Measurements from ENCODE around the gene RIPK1.

The RIPK1 gene

GRCh38 chr6:3085074-3085473 lies 16.8 kb downstream of the RIPK1 start:
- peak; percentile 19 for DNase-seq (ENCODE audit: low spot score)

- no peak for DNase-seq (ENCODE audit: low spot score)
These were observed 18.1 kb downstream of the RIPK1 start for GRCh38 chr6:3086282-3086946.

GRCh38 chr6:3088446-3088845 lies 20.2 kb downstream of the RIPK1 start:
- DNase-seq (ENCODE audit: low spot score) = no peak

- DNase-seq (ENCODE audit: low spot score) = no peak
These were observed 20.7 kb downstream of the RIPK1 start for GRCh38 chr6:3088968-3089367.

GRCh38 chr6:3090013-3090412 lies 21.7 kb downstream of the RIPK1 start:
- DNase-seq (ENCODE audit: low spot score) = no peak

- DNase-seq (ENCODE audit: low spot score) = no peak
These were observed 26.5 kb downstream of the RIPK1 start for GRCh38 chr6:3094815-3095214.

GRCh38 chr6:3102875-3103274 lies 34.6 kb downstream of the RIPK1 start:
- DNase-seq (ENCODE audit: low spot score) = no peak

- DNase-seq (ENCODE audit: low spot score) = no peak
These were observed 40.6 kb downstream of the RIPK1 start for GRCh38 chr6:3108746-3109414.

GRCh38 chr6:3109761-3110160 lies 41.5 kb downstream of the RIPK1 start:
- no peak for DNase-seq (ENCODE audit: low spot score)

GRCh38 chr6:3114377-3114776 lies 46.1 kb downstream of the RIPK1 start:
- DNase-seq (ENCODE audit: low spot score) = no peak

- no peak for DNase-seq (ENCODE audit: low spot score)
These were observed 49.6 kb downstream of the RIPK1 start for GRCh38 chr6:3117912-3118352.

GRCh38 chr6:3118353-3119039 lies 50.2 kb downstream of the RIPK1 start, which contains the start of gene BPHL:
Gene BPHL, plus strand, starts transcription at chr6:3118711. Its CDS starts 30 bp downstream, at chr6:3118741.
- DNase-seq (ENCODE audit: low spot score) = peak; percentile 98

GRCh38 chr6:3119040-3119723 lies 50.9 kb downstream of the RIPK1 start:
- DNase-seq (ENCODE audit: low spot score) = no peak

GRCh38 chr6:3120765-3121089 lies 52.4 kb downstream of the RIPK1 start:
- no peak for DNase-seq (ENCODE audit: low spot score)

GRCh38 chr6:3122823-3123182 lies 54.5 kb downstream of the RIPK1 start:
- DNase-seq (ENCODE audit: low spot score) = no peak

- DNase-seq (ENCODE audit: low spot score) = no peak
These were observed 56.4 kb downstream of the RIPK1 start for GRCh38 chr6:3124667-3125066.

GRCh38 chr6:3125815-3126214 lies 57.5 kb downstream of the RIPK1 start:
- no peak for DNase-seq (ENCODE audit: low spot score)

- DNase-seq (ENCODE audit: low spot score) = no peak
These were observed 60.2 kb downstream of the RIPK1 start for GRCh38 chr6:3128356-3129108.

GRCh38 chr6:3131695-3132094 lies 63.4 kb downstream of the RIPK1 start:
- no peak for DNase-seq (ENCODE audit: low spot score)

GRCh38 chr6:3133515-3133914 lies 65.2 kb downstream of the RIPK1 start:
- no peak for DNase-seq (ENCODE audit: low spot score)

GRCh38 chr6:3135668-3136291 lies 67.5 kb downstream of the RIPK1 start:
- no peak for DNase-seq (ENCODE audit: low spot score)

All from Ammon's horn (tissue), 1 donor.